Endometrial microvascular endothelial cells (primary cell): ENCODE measurements around the gene CBLN3. TPM values are rescaled to one million over a fixed set of nuclear protein-coding genes. Genes with fewer than 3 reads are reported as not detected.
"Not testable (repeated sequence)": the region's sequence is repeated elsewhere in the genome, so short reads cannot be mapped to it uniquely, and the experiment has no call there.

Source experiments
- in situ Hi-C: cut with HindIII; loops from 2 replicates; pipeline ENCODE4 v1.10.0; 2017; ENCODE audit warnings: low sequenced_read_pairs, low pct_unique_long_range_greater_than_20kb; ENCODE audit errors: inconsistent ontology term
- total RNA-seq: library from RNA; depleted of rRNA; stranded (reverse); fragments of >200 nt; gene quantifications from one replicate; pipeline ENCODE4 v1.2.3, GENCODE V29; 2015; ENCODE audit errors: inconsistent ontology term

CBLN3 gene
- total RNA-seq = 1.3 TPM

GRCh38 chr14:24429395-24430142 is at the start of gene CBLN3, which contains the start of gene KHNYN:
Gene CBLN3 (minus strand): TSS chr14:24429668. CDS start chr14:24429054, 614 bp downstream.
Gene KHNYN (plus strand): TSS chr14:24429954. CDS start chr14:24430731, 777 bp downstream.
- in situ Hi-C loops = no loop called here

- in situ Hi-C loops = no loop called here
These were observed 45.8 kb upstream of the CBLN3 start for GRCh38 chr14:24475261-24475660.

DNA sequence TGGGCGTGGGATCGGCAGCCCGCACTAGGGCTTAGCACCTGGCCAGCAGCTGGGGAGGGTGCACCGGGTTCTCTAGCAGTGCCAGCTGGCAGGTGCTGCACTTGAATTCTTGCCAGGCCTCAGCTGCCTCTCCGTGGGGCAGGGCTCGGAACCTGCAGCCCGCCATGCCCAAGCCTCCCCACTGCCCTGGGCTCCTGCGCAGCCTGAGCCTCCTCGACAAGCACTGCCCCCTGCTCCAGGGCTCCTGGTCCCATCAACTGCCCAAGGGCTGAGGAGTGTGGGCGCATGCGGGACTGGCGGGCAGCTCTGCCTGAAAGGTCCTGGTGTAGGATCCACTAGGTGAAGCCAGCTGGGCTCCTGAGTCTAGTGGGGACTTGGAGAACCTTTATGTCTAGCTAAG is 43.7 kb upstream of the CBLN3 start:
- in situ Hi-C loops = no loop called here

GRCh38 chr14:24470450-24470849 is 41.0 kb upstream of the CBLN3 start:
- in situ Hi-C loops = not testable (repeated sequence)

GRCh38 chr14:24465805-24466204 is 36.3 kb upstream of the CBLN3 start:
- in situ Hi-C loops = no loop called here

- in situ Hi-C loops = no loop called here
These were observed 35.9 kb upstream of the CBLN3 start for GRCh38 chr14:24465368-24465767.

DNA sequence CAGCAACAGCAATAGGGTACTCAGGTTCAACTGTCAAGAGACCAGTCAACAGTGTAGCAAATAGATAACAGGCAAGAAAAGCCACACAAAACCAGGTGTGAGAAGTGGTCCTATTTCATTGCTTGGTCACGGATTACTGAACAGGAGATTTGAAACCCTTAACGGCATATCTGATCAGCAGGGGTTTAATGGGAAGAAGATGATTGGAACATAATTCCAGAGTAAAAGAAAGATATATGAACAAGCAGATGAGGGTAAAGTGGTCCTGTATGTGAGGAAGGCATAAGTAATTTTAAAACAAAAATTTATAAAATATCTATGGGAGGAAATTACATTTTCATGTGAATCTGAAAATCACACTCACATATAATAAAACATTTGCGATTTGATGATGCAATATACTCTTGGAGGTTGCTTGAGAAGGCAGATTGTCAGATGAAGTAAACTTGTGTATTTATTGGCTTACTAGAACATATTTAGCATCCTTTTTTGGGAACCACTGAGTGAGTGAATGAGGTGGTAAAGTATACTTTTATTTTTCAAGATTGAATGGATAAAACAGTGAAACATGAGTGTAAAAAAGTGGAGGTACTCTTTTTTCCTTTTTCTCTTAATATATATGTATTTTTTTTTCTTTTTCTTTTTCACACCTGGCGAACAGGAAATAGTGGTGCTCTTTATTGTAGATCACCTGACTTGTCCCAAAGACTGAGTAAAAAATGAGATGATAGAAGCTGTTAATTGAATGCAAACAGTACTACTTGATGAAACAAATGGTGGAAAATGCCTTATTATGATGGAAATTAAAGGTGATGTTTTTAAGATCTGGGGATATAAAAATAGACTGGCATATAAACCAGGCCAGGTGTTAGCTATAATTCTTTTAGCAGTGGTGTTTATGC is 34.7 kb upstream of the CBLN3 start:
- in situ Hi-C loops = no loop called here

GRCh38 chr14:24463017-24463883 is 33.8 kb upstream of the CBLN3 start:
- in situ Hi-C loops = no loop called here

- in situ Hi-C loops = no loop called here
These were observed 31.9 kb upstream of the CBLN3 start for GRCh38 chr14:24461336-24461735.

DNA sequence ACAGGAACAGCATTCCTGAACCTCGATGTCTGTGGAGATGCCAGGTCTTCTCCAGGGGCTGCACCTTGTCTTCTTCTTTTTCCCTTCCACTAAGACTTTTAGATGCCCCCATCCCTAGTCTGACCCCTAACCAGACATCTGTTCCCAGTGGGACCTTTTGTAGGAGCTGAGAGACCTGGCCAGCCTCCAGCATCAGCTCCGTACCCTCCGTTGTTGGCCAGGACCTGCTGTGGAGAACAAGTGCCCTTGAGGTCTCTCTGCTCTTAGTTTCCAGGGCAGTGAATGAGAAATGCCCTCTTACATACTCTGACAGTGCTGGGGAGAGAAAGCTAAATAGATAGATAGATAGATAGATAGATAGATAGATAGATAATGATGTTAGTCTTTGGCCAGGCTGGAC is 29.9 kb upstream of the CBLN3 start:
- in situ Hi-C loops = no loop called here

GRCh38 chr14:24458736-24459135 is 29.3 kb upstream of the CBLN3 start:
- in situ Hi-C loops = no loop called here

DNA sequence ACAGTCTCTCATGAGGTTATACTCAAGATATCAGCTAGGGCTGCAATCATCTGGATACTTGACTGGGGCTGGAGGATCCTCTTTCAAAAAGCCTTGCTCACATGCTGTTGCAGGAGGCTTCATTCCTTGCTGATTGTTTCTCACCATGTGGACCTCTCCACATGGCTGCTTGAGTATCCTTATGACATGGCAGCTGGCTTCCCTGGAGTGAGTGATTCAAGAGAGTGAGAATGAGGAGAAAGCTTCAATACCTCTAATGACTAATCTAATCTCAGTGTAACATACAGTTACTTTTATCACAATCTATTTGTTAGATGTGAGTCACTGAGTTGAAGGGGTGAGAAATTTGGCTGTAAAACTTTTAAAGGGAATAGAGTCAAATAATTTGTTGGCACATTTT is 27.5 kb upstream of the CBLN3 start:
- in situ Hi-C loops = no loop called here

DNA sequence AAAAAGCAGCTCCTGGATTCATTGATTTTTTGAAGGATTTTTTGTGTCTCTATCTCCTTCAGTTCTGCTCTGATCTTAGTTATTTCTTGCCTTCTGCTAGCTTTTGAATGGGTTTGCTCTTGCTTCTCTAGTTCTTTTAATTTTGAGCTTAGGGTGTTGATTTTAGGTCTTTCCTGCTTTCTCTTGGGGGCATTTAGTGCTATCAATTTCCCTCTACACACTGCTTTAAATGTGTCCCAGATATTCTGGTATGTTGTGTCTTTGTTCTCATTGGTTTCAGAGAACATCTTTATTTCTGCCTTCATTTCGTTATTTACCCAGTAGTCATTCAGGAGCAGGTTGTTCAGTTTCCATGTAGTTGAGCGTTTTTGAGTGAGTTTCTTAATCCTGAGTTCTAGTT is 21.4 kb upstream of the CBLN3 start:
- in situ Hi-C loops = not testable (repeated sequence)

DNA sequence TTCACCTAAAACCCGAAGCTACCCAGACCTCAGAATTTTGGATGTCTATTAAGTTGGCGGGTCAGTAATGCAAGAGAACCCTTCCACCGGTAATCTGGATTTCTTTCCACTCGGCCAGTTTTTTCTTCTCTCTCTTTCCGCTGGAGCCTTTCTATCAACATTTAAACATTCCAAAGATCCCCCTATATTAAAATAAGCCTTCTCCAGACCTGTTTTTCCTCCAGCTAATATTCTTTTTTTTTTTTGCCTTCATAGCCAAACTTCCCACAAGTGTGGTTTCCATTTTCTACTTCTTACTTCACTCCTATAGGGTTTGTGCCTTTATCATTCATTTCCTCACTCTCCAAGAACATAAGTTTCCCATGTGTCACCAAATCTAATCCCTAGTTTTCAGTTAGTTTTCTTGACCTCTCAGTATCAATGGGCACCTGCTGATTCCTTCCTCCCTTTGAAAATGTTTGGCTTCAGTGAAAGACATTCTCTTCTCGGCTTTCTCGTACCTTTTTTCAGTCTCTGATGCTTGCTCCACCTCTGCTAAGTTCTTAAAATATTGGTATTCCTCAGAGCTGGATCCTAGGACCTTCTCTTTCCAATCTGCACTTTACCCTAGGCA is 13.7 kb upstream of the CBLN3 start:
- in situ Hi-C loops = no loop called here

DNA sequence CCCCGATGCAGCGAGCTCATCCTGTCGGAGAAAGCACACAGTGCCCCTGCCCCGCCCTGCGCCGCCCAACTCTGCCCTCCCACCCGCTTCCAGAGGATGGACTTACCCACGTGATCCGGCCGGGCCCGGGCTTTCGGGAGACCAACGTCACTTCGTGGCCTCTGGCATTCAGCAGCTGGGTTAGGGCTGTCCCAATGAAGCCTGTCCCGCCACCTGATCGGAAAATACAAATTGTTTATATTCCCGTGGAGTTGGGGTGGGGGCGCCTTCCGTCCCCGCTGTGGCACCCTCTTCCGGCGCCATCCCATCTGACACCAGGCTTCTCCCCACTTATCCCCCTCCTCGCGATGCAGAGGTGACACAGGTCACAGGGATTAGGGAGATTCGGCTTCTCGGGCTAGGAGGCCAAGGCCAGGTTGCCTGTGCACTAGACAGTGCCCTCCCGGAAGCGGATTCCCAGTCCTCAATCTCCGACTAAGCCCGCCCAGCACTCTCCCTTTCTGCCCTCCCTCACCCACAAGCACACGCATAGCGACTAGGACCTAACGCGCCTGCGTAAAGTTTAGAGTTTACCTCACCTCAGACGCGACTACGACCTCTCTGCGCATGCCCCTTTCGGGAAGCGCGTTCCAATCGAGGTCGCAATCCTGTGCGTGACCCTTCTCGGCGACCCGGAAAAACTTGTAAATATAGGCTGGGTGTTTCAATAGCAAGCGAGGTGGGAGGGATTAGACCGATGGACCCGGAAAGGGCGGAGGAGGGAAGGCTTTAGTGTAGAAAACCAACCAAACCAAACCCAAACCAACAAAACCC is 13.0 kb upstream of the CBLN3 start, which contains the start of gene SDR39U1:
Gene SDR39U1 (minus strand): TSS at position 537 of the 813 bp plus-strand sequence. CDS start 7 bp downstream, at position 530.
- in situ Hi-C loops = no loop called here

GRCh38 chr14:24441904-24442239 is 12.4 kb upstream of the CBLN3 start:
- in situ Hi-C loops = no loop called here

GRCh38 chr14:24441485-24441884 is 12.0 kb upstream of the CBLN3 start:
- in situ Hi-C loops = no loop called here
